Transverse colon (tissue), 4 donors: ENCODE measurements around the gene CREB5. TPM values are rescaled to one million over a fixed set of nuclear protein-coding genes. Genes with fewer than 3 reads are reported as not detected.
A peak's percentile ranks its signal among the peaks of the same experiment; 100 is the strongest.

Experiments used
- DNase-seq: peaks from one replicate; pipeline ENCODE4 v3.0.0-alpha.2; 2019
- H3K27ac ChIP-seq, 4 donors: fragments of 200-600 bp; sonication (generic); 2 replicates each; pipeline ENCODE4 v1.5.1; 2016 to 2018; ENCODE audit warnings: inconsistent platforms in 4 of 4
- H3K27me3 ChIP-seq: fragments of 200-600 bp; sonication (generic); 2 replicates; pipeline ENCODE4 v1.5.1; 2017; ENCODE audit warnings: inconsistent platforms
- H3K36me3 ChIP-seq, 4 donors: fragments of 200-600 bp; sonication (generic); 2 replicates each; pipeline ENCODE4 v1.5.1; 2017 to 2019; ENCODE audit warnings: inconsistent platforms in 4 of 4
- H3K4me1 ChIP-seq, 4 donors: fragments of 200-600 bp; sonication (generic); 2 replicates each; pipeline ENCODE4 v1.5.1; 2017 to 2020; ENCODE audit warnings: inconsistent platforms in 4 of 4
- H3K4me3 ChIP-seq, 4 donors: fragments of 200-600 bp; sonication (generic); 1 replicate in 1 of 4; 2 replicates in 3 of 4; pipeline versions ENCODE4 v1.5.1 to v1.6.1; 2017 to 2019; ENCODE audit warnings: inconsistent platforms in 4 of 4
- H3K9me3 ChIP-seq, 2 donors: fragments of 200-600 bp; sonication (generic); 2 replicates each; pipeline ENCODE4 v1.5.1; 2017 to 2019; ENCODE audit warnings: inconsistent platforms in 2 of 2
- CTCF ChIP-seq, 5 experiments: fragments of 200-600 bp in 3 of 5; fragments of 450-650 bp in 2 of 5; sonication (generic) in 3 of 5; IDR thresholded peaks; 1 replicate in 2 of 5; 2 replicates in 3 of 5; pipeline ENCODE4 v1.5.1; 2016 to 2017; ENCODE audit warnings: antibody characterized with exemption in 5 of 5, inconsistent platforms in 3 of 5, mild to moderate bottlenecking in 2 of 5, moderate library complexity in 1 of 5
- EP300 ChIP-seq: sonication (generic); formaldehyde crosslinking; IDR thresholded peaks from one replicate; pipeline ENCODE4 v1.6.1; 2017; ENCODE audit warnings: antibody characterized with exemption, low read depth
- POLR2A ChIP-seq: fragments of 450-650 bp; IDR thresholded peaks from one replicate; pipeline ENCODE4 v1.6.1; 2016; ENCODE audit warnings: antibody characterized with exemption, mild to moderate bottlenecking, moderate library complexity
- POLR2AphosphoS5 ChIP-seq, 3 donors: sonication (generic); formaldehyde crosslinking; IDR thresholded peaks; one replicate each; pipeline ENCODE4 v1.6.1; 2016; ENCODE audit warnings: antibody characterized with exemption in 3 of 3
- WGBS, 2 donors: methylation state at CpG; one replicate each; pipeline ENCODE4 v1.1.5; 2018; ENCODE audit warnings: low coverage in 1 of 2; 5-methylcytosine and 5-hydroxymethylcytosine counted together
- in situ Hi-C, 4 donors: fragments of 200-750 bp; cut with MboI; loops; one replicate each; pipeline versions ENCODE4 v1.15.0 to v1.15.1; 2017; ENCODE audit warnings: low sequenced_read_pairs in 3 of 4, low pct_ligation_motif_present in 1 of 4, low pct_unique_long_range_greater_than_20kb in 1 of 4
- intact Hi-C: fragments of 100-400 bp; cut with DNase I; formaldehyde crosslinking; loops from one replicate; pipeline ENCODE4 v1.15.1; 2023; ENCODE audit warnings: low total_unique reads
- total RNA-seq, 4 donors: library from RNA; depleted of rRNA; stranded (reverse); fragments of >200 nt; gene quantifications; one replicate each; pipeline ENCODE4 v1.1.0, GENCODE V29; 2016

CREB5 gene
- total RNA-seq, 4 donors from 2014 or later, result 3.0 to 12.2 (median 7.0) TPM

- no peak overlapping the region for H3K4me3 ChIP-seq
- H3K36me3 ChIP-seq, result no peaks in the 10 kb centered on the region
- intact Hi-C loops (no loop called here), in situ Hi-C loops (no loop called here)
- TF ChIP-seq POLR2A (no peak), CTCF (IDR thresholded peaks at IDR 0.05) (no peak), POLR2AphosphoS5 (IDR thresholded peaks at IDR 0.05) (no peak)
- no peak overlapping the region for H3K27ac ChIP-seq
- peaks cover 5% of the 10 kb centered on the region for H3K27me3 ChIP-seq
- peaks cover 0 to 4% (median 0%) of the 10 kb centered on the region in 4 donors for H3K4me1 ChIP-seq
- H3K9me3 ChIP-seq, result no peaks in the 10 kb centered on the region
- DNase-seq, result no peak
- WGBS, 2 donors, result 20 to 38% methylated on average over 1 to 6 of the region's 6 CpGs
These were observed 121.6 kb downstream of the CREB5 start for GRCh38 chr7:28533731-28534531.

- Histone ChIP-seq H3K27me3 (peaks cover 10% of the 10 kb centered on the region), H3K27ac (no peak overlapping the region), H3K4me3 (no peak overlapping the region), H3K4me1 (peaks cover 0 to 4% (median 0%) of the 10 kb centered on the region in 4 donors), H3K9me3 (no peaks in the 10 kb centered on the region), H3K36me3 (no peaks in the 10 kb centered on the region)
- in situ Hi-C loops (no loop called here), intact Hi-C loops (no loop called here)
- peak in 3 of 5 experiments; percentile 16 to 37 (median 21) for TF ChIP-seq CTCF (IDR thresholded peaks at IDR 0.05)
- no peak for TF ChIP-seq EP300
- WGBS, 2 donors, result 62 to 63% methylated on average over 5 to 7 of the region's 7 CpGs
- no peak for DNase-seq
These were observed 123.9 kb downstream of the CREB5 start for GRCh38 chr7:28536259-28536658.

GRCh38 chr7:28539289-28539981 lies 127.1 kb downstream of the CREB5 start:
- no peaks in the 10 kb centered on the region for H3K9me3 ChIP-seq
- TF ChIP-seq CTCF (IDR thresholded peaks at IDR 0.05) (no peak), POLR2AphosphoS5 (IDR thresholded peaks at IDR 0.05) (no peak), POLR2A (no peak)
- no peak overlapping the region for H3K27ac ChIP-seq
- H3K27me3 ChIP-seq, result peaks cover 18% of the 10 kb centered on the region
- WGBS, 2 donors, result 70 to 72% methylated on average over 2 to 3 of the region's 3 CpGs
- DNase-seq, result no peak
- intact Hi-C loops, result no loop called here
- H3K36me3 ChIP-seq, result no peaks in the 10 kb centered on the region
- H3K4me3 ChIP-seq, result no peak overlapping the region
- in situ Hi-C loops, result no loop called here
- no peaks in the 10 kb centered on the region for H3K4me1 ChIP-seq

GRCh38 chr7:28542410-28542809 lies 130.1 kb downstream of the CREB5 start:
- DNase-seq, result no peak
- Histone ChIP-seq H3K36me3 (no peaks in the 10 kb centered on the region), H3K27ac (no peak overlapping the region), H3K4me1 (no peaks in the 10 kb centered on the region), H3K9me3 (no peaks in the 10 kb centered on the region), H3K4me3 (no peak overlapping the region), H3K27me3 (peaks cover 13% of the 10 kb centered on the region)
- whole genome bisulfite sequencing, 2 donors, result 43% methylated on average over 3 of the region's 3 CpGs; no CpG with 5 or more reads in 1 of the 2 donors
- TF ChIP-seq POLR2AphosphoS5 (IDR thresholded peaks at IDR 0.05) (no peak), POLR2A (no peak), CTCF (IDR thresholded peaks at IDR 0.05) (no peak), EP300 (no peak)
- intact Hi-C loops (no loop called here), in situ Hi-C loops (no loop called here)
